Skeletal muscle cell (primary cell): ENCODE results near the gene ELMO1.

Experiments
- DNase-seq: peaks from one replicate; pipeline ENCODE4 v3.0.0-alpha.2; 2010; ENCODE audit warnings: low read depth
- H3K4me3 ChIP-seq: 2 replicates; pipeline ENCODE4 v1.5.1; 2011; ENCODE audit warnings: low read depth, mild to moderate bottlenecking, control low read depth, low read length, moderate library complexity

The ELMO1 gene

GRCh38 chr7:37448636-37449361, at the start of gene ELMO1:
Gene ELMO1, minus strand, starts transcription at chr7:37448864. Its CDS starts 106,174 bp downstream, at chr7:37342690.
- peak within 1 kb of the TSS; percentile 44 for H3K4me3 ChIP-seq
- no peak for DNase-seq

- DNase-seq, result no peak
- H3K4me3 ChIP-seq, result no peak overlapping the region
Observed at GRCh38 chr7:37497576-37497975, 48.9 kb upstream of the ELMO1 start.

- no peak for DNase-seq
Observed at GRCh38 chr7:37495574-37496184, 47.0 kb upstream of the ELMO1 start.

GRCh38 chr7:37494926-37495325, 46.3 kb upstream of the ELMO1 start:
- DNase-seq, result no peak
- H3K4me3 ChIP-seq, result no peak overlapping the region

More at GRCh38 chr7:37495574-37496184, 47.0 kb upstream of the ELMO1 start:
- no peak overlapping the region for H3K4me3 ChIP-seq

- DNase-seq, result no peak
- no peak overlapping the region for H3K4me3 ChIP-seq
Observed at GRCh38 chr7:37493810-37494209, 45.1 kb upstream of the ELMO1 start.

- no peak for DNase-seq
- H3K4me3 ChIP-seq, result no peak overlapping the region
Observed at GRCh38 chr7:37493123-37493522, 44.5 kb upstream of the ELMO1 start.

- H3K4me3 ChIP-seq, result no peak overlapping the region
- DNase-seq, result no peak
Observed at GRCh38 chr7:37491919-37492694, 43.4 kb upstream of the ELMO1 start.

GRCh38 chr7:37489703-37490102, 41.0 kb upstream of the ELMO1 start:
- no peak for DNase-seq

GRCh38 chr7:37488163-37488764, 39.6 kb upstream of the ELMO1 start:
- DNase-seq, result no peak
- no peak overlapping the region for H3K4me3 ChIP-seq

More at GRCh38 chr7:37489703-37490102, 41.0 kb upstream of the ELMO1 start:
- no peak overlapping the region for H3K4me3 ChIP-seq

- H3K4me3 ChIP-seq, result no peak overlapping the region
- DNase-seq, result no peak
Observed at GRCh38 chr7:37484426-37485073, 35.9 kb upstream of the ELMO1 start.

- no peak overlapping the region for H3K4me3 ChIP-seq
- no peak for DNase-seq
Observed at GRCh38 chr7:37483627-37484026, 35.0 kb upstream of the ELMO1 start.

- no peak for DNase-seq
- H3K4me3 ChIP-seq, result no peak overlapping the region
Observed at GRCh38 chr7:37482953-37483352, 34.3 kb upstream of the ELMO1 start.

GRCh38 chr7:37482505-37482904, 33.8 kb upstream of the ELMO1 start:
- no peak for DNase-seq
- H3K4me3 ChIP-seq, result no peak overlapping the region

GRCh38 chr7:37481722-37482288, 33.1 kb upstream of the ELMO1 start:
- DNase-seq, result no peak
- no peak overlapping the region for H3K4me3 ChIP-seq

GRCh38 chr7:37481154-37481553, 32.5 kb upstream of the ELMO1 start:
- DNase-seq, result no peak
- no peak overlapping the region for H3K4me3 ChIP-seq

- no peak overlapping the region for H3K4me3 ChIP-seq
- DNase-seq, result no peak
Observed at GRCh38 chr7:37480041-37481031, 31.7 kb upstream of the ELMO1 start.

GRCh38 chr7:37476881-37477450, 28.3 kb upstream of the ELMO1 start:
- H3K4me3 ChIP-seq, result no peak overlapping the region
- no peak for DNase-seq

- DNase-seq, result no peak
- no peak overlapping the region for H3K4me3 ChIP-seq
Observed at GRCh38 chr7:37476428-37476827, 27.8 kb upstream of the ELMO1 start.
